Activated T-helper 2 cell treated with anti-CD3 and anti-CD28 coated beads, Interferon-gamma antibody, Interleukin-2, Interleukin-4, amounts not matched to agents 10 μg/mL and 5 μg/mL and 100 μg/mL, durations not matched to agents 14 hours and 24 hours and 36 hours (primary cell): Measurements from ENCODE around the gene ERBB4. TPM values are rescaled to one million over a fixed set of nuclear protein-coding genes. Genes with fewer than 3 reads are reported as not detected.

Experiments
- DNase-seq: peaks from one replicate; pipeline ENCODE4 v3.0.0; 2021; ENCODE audit warnings: low spot score
- H3K27ac Mint-ChIP-seq: one replicate; pipeline ENCODE4 v1.8.0; 2021; ENCODE audit warnings: mixed read lengths
- H3K27me3 Mint-ChIP-seq: one replicate; pipeline ENCODE4 v1.8.0; 2021; ENCODE audit warnings: low read depth, mixed read lengths
- H3K36me3 Mint-ChIP-seq: one replicate; pipeline ENCODE4 v1.8.0; 2021; ENCODE audit warnings: low read depth, mixed read lengths
- H3K4me1 Mint-ChIP-seq: one replicate; pipeline ENCODE4 v1.8.0; 2021; ENCODE audit warnings: low read depth, mixed read lengths
- H3K4me3 Mint-ChIP-seq: one replicate; pipeline ENCODE4 v1.8.0; 2021; ENCODE audit warnings: low read depth, mild to moderate bottlenecking, moderate library complexity, mixed read lengths
- H3K9me3 Mint-ChIP-seq: one replicate; pipeline ENCODE4 v1.8.0; 2021; ENCODE audit warnings: mixed read lengths
- intact Hi-C: fragments of 100-400 bp; cut with micrococcal nuclease; formaldehyde crosslinking; loops from one replicate; pipeline ENCODE4 v1.15.1; 2023
- total RNA-seq: library from RNA; stranded (reverse); gene quantifications from 2 replicates; pipeline ENCODE4 v1.2.3, GENCODE V29; 2022

The ERBB4 gene
- total RNA-seq, 1 donor from 2014 or later, result not detected

GRCh38 chr2:211447548-211447947 lies 1091.1 kb downstream of the ERBB4 start:
- H3K27me3 Mint-ChIP-seq, result no peaks in the 10 kb centered on the region
- H3K9me3 Mint-ChIP-seq, result no peaks in the 10 kb centered on the region
- no peaks in the 10 kb centered on the region for H3K4me1 Mint-ChIP-seq
- no peak overlapping the region for H3K27ac Mint-ChIP-seq
- H3K4me3 Mint-ChIP-seq, result no peak overlapping the region
- no peaks in the 10 kb centered on the region for H3K36me3 Mint-ChIP-seq
- DNase-seq, result no peak
- intact Hi-C loops, result no loop called here

- intact Hi-C loops, result no loop called here
- Mint-ChIP-seq H3K9me3 (no peaks in the 10 kb centered on the region), H3K4me3 (no peak overlapping the region), H3K27ac (no peak overlapping the region), H3K4me1 (no peaks in the 10 kb centered on the region), H3K36me3 (no peaks in the 10 kb centered on the region), H3K27me3 (no peaks in the 10 kb centered on the region)
- DNase-seq, result no peak
Measured at GRCh38 chr2:211440107-211440506, 1098.5 kb downstream of the ERBB4 start.

GRCh38 chr2:211439011-211439410 lies 1099.6 kb downstream of the ERBB4 start:
- no peak overlapping the region for H3K27ac Mint-ChIP-seq
- H3K4me1 Mint-ChIP-seq, result no peaks in the 10 kb centered on the region
- no peaks in the 10 kb centered on the region for H3K36me3 Mint-ChIP-seq
- no peak overlapping the region for H3K4me3 Mint-ChIP-seq
- intact Hi-C loops, result no loop called here
- H3K9me3 Mint-ChIP-seq, result no peaks in the 10 kb centered on the region
- DNase-seq, result no peak
- no peaks in the 10 kb centered on the region for H3K27me3 Mint-ChIP-seq

GRCh38 chr2:211437396-211437795 lies 1101.2 kb downstream of the ERBB4 start:
- no peak overlapping the region for H3K27ac Mint-ChIP-seq
- no peak overlapping the region for H3K4me3 Mint-ChIP-seq
- no peaks in the 10 kb centered on the region for H3K36me3 Mint-ChIP-seq
- no peaks in the 10 kb centered on the region for H3K27me3 Mint-ChIP-seq
- no peaks in the 10 kb centered on the region for H3K4me1 Mint-ChIP-seq
- DNase-seq, result no peak
- H3K9me3 Mint-ChIP-seq, result no peaks in the 10 kb centered on the region
- intact Hi-C loops, result no loop called here

GRCh38 chr2:211436182-211436581 lies 1102.4 kb downstream of the ERBB4 start:
- Mint-ChIP-seq H3K4me1 (no peaks in the 10 kb centered on the region), H3K4me3 (no peak overlapping the region), H3K27ac (no peak overlapping the region), H3K27me3 (no peaks in the 10 kb centered on the region), H3K36me3 (no peaks in the 10 kb centered on the region), H3K9me3 (no peaks in the 10 kb centered on the region)
- no peak for DNase-seq
- intact Hi-C loops, result no loop called here

- H3K27ac Mint-ChIP-seq, result no peak overlapping the region
- H3K36me3 Mint-ChIP-seq, result no peaks in the 10 kb centered on the region
- no peak for DNase-seq
- H3K4me3 Mint-ChIP-seq, result no peak overlapping the region
- H3K27me3 Mint-ChIP-seq, result no peaks in the 10 kb centered on the region
- H3K9me3 Mint-ChIP-seq, result no peaks in the 10 kb centered on the region
- intact Hi-C loops, result no loop called here
- H3K4me1 Mint-ChIP-seq, result no peaks in the 10 kb centered on the region
Measured at GRCh38 chr2:211435331-211435730, 1103.3 kb downstream of the ERBB4 start.

- Mint-ChIP-seq H3K27me3 (no peaks in the 10 kb centered on the region), H3K36me3 (no peaks in the 10 kb centered on the region), H3K27ac (no peak overlapping the region), H3K4me3 (no peak overlapping the region), H3K4me1 (no peaks in the 10 kb centered on the region), H3K9me3 (no peaks in the 10 kb centered on the region)
- intact Hi-C loops, result no loop called here
- no peak for DNase-seq
Measured at GRCh38 chr2:211434773-211435172, 1103.8 kb downstream of the ERBB4 start.

GRCh38 chr2:211429256-211429920 lies 1109.2 kb downstream of the ERBB4 start:
- Mint-ChIP-seq H3K4me1 (no peaks in the 10 kb centered on the region), H3K36me3 (no peaks in the 10 kb centered on the region), H3K27me3 (no peaks in the 10 kb centered on the region), H3K9me3 (no peaks in the 10 kb centered on the region), H3K27ac (no peak overlapping the region), H3K4me3 (no peak overlapping the region)
- DNase-seq, result no peak
- intact Hi-C loops, result no loop called here

GRCh38 chr2:211426240-211426639 lies 1112.4 kb downstream of the ERBB4 start:
- Mint-ChIP-seq H3K27me3 (no peaks in the 10 kb centered on the region), H3K4me1 (no peaks in the 10 kb centered on the region), H3K9me3 (no peaks in the 10 kb centered on the region), H3K4me3 (no peak overlapping the region), H3K36me3 (no peaks in the 10 kb centered on the region), H3K27ac (no peak overlapping the region)
- intact Hi-C loops, result no loop called here
- DNase-seq, result no peak

GRCh38 chr2:211423018-211423417 lies 1115.6 kb downstream of the ERBB4 start:
- Mint-ChIP-seq H3K27me3 (no peaks in the 10 kb centered on the region), H3K36me3 (no peaks in the 10 kb centered on the region), H3K4me3 (no peak overlapping the region), H3K4me1 (no peaks in the 10 kb centered on the region), H3K27ac (no peak overlapping the region), H3K9me3 (no peaks in the 10 kb centered on the region)
- no peak for DNase-seq
- intact Hi-C loops, result no loop called here

- no peak overlapping the region for H3K4me3 Mint-ChIP-seq
- no peak for DNase-seq
- intact Hi-C loops, result no loop called here
- no peaks in the 10 kb centered on the region for H3K4me1 Mint-ChIP-seq
- no peaks in the 10 kb centered on the region for H3K9me3 Mint-ChIP-seq
- H3K27me3 Mint-ChIP-seq, result no peaks in the 10 kb centered on the region
- H3K27ac Mint-ChIP-seq, result no peak overlapping the region
- H3K36me3 Mint-ChIP-seq, result no peaks in the 10 kb centered on the region
Measured at GRCh38 chr2:211417544-211417943, 1121.1 kb downstream of the ERBB4 start.

- Mint-ChIP-seq H3K4me1 (no peaks in the 10 kb centered on the region), H3K36me3 (no peaks in the 10 kb centered on the region), H3K9me3 (no peaks in the 10 kb centered on the region), H3K27me3 (no peaks in the 10 kb centered on the region), H3K4me3 (no peak overlapping the region), H3K27ac (no peak overlapping the region)
- intact Hi-C loops, result no loop called here
- no peak for DNase-seq
Measured at GRCh38 chr2:211416373-211416772, 1122.2 kb downstream of the ERBB4 start.

GRCh38 chr2:211413746-211414145 lies 1124.9 kb downstream of the ERBB4 start:
- DNase-seq, result no peak
- Mint-ChIP-seq H3K9me3 (no peaks in the 10 kb centered on the region), H3K27me3 (no peaks in the 10 kb centered on the region), H3K4me1 (no peaks in the 10 kb centered on the region), H3K36me3 (no peaks in the 10 kb centered on the region), H3K27ac (no peak overlapping the region), H3K4me3 (no peak overlapping the region)
- intact Hi-C loops, result no loop called here

- Mint-ChIP-seq H3K36me3 (no peaks in the 10 kb centered on the region), H3K9me3 (no peaks in the 10 kb centered on the region), H3K27ac (no peak overlapping the region), H3K27me3 (no peaks in the 10 kb centered on the region), H3K4me1 (no peaks in the 10 kb centered on the region), H3K4me3 (no peak overlapping the region)
- DNase-seq, result no peak
- intact Hi-C loops, result no loop called here
Measured at GRCh38 chr2:211408483-211408891, 1130.1 kb downstream of the ERBB4 start.
